Measurements from ENCODE around the gene UBE2I.
"Not testable (repeated sequence)": the region's sequence is repeated elsewhere in the genome, so short reads cannot be mapped to it uniquely, and the experiment has no call there.

The UBE2I gene

DNA sequence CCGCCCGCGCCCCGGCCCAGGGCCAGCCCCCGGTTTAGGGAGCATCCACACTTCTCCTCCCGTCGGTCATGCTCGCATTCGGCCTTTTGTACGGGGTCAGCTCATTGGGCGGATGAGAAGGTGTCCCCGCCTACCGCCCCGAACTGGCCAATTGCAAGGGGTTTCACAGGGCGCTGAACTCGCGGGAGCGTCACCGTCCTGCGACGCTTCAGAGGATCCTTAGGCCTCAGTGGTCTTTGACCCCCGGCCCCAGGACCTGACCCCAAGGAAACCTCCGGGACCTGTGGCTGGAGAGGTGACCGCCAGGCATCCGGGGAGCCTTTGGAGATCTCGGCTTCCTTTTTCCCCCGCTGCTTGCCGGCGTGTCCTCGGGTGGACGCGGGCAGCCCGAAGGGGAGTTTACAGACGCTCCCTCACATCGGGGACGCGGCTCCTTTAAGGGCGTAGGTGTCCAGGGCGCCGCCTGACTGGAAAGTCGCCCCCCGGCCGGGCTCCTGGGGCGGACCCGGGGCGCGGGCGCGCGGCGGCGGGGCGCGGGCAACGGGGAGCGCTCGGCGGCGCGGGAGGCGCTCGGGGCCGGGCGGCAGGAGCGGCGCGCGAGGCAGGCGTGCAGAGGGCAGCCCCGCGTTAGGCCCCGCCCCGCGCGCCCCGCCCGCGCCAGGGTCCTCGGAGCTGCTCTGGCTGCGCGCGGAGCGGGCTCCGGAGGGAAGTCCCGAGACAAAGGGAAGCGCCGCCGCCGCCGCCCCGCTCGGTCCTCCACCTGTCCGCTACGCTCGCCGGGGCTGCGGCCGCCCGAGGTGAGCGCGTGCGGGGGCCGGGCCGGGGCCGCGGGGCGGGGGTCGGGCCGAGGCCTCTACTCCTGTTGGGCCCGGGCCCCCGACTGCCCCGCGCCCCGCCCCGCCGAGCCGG, at the start of gene UBE2I:
TSS of gene UBE2I (plus strand) at position 660 of the 909 bp plus-strand sequence. CDS start 4,395 bp downstream, outside the sequence.
- TF ChIP-seq POLR2A (IDR thresholded peaks at IDR 0.05; ENCODE audit: low read depth, low read length), result peak; percentile 41
- DNase-seq (ENCODE audit: insufficient read length, low spot score) (peak; percentile 90), FAIRE-seq (peak; percentile 30)

DNA sequence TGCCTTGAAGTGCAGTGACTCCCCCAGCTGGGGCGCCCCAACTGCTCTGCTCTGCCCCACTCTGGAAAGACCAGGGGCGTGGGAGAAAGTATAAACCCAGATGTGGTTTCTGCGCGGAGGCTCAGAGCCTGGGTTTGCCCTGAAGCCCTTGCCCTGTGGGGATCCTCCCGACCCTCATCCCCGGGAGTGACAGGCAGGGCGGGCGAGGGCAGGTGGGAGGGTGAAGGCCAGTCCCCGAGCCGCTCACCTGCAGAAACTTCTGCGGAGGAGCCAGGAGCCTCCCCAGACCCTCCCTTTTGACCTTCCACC, 49.7 kb upstream of the UBE2I start:
- no peak for FAIRE-seq
- DNase-seq (ENCODE audit: insufficient read length, low spot score), result no peak
- no peak for TF ChIP-seq POLR2A (IDR thresholded peaks at IDR 0.05; ENCODE audit: low read depth, low read length)

DNA sequence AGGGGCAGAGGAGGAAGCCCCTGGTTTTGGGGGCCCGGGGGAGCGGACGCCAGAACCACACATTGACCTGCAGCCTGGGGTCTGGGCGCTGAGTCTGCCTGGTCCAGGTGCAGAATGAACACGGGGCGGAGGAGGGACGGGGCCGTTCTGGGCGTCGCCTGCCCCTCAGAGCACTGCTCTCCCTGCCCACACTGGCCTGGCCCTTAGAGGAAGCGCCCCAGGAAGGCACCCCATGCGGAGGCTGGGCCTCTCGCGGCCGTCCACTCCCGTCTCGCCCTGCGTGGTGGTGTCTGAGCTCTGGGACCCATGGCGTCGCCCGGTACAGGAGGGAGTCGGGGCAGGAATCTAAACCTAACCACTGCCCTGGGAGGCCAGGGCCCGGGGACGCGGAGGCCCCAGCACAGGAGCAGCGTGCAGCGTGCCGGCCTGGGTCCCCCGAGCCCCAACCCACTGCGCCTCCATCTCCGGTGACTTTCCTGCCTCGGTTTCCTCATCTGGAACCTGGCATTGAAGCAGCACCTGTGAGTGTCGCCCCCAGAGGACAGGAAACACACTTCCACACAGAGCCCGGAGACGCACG, 49.2 kb upstream of the UBE2I start:
- DNase-seq (ENCODE audit: insufficient read length, low spot score) (no peak), FAIRE-seq (no peak)
- TF ChIP-seq POLR2A (IDR thresholded peaks at IDR 0.05; ENCODE audit: low read depth, low read length), result no peak

DNA sequence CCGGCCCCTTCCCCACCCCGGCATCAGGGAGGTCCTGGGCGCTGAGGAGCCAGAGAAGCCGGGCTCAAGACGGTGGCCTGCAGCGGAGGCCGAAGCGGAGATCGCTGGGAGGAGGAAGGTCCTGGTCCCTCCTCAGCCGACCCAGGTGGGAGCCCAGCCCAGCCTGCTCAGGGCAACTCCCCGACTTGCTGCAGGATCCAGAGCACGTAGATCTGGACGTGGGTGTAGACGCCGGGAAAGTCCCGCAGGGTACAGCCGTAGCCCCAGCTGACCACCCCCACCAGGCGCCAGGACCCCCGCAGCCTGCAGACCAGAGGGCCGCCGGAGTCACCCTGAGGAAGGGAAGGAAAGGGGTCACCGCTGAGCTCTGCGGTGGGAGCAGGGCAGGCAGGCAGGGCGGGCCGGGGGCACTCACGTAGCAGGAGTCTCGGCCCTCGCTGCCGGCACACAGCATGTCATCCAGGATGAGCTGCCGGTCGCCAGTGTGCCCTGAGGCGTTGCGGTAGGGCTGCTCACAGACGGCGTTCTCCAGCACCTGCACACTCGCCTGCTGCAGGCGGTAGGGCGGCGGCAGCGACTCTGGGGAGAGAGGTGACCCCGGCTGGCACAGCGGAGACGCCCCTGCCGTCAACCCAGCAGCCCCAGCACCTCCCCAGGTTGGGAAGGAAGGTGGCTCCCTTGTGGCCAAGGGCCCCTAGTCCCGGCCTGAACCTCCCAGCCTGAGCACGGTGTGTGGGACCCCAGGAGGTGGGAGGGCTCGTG, 48.1 kb upstream of the UBE2I start:
- no peak for TF ChIP-seq POLR2A (IDR thresholded peaks at IDR 0.05; ENCODE audit: low read depth, low read length)
- DNase-seq (ENCODE audit: insufficient read length, low spot score), result no peak
- no peak for FAIRE-seq

DNA sequence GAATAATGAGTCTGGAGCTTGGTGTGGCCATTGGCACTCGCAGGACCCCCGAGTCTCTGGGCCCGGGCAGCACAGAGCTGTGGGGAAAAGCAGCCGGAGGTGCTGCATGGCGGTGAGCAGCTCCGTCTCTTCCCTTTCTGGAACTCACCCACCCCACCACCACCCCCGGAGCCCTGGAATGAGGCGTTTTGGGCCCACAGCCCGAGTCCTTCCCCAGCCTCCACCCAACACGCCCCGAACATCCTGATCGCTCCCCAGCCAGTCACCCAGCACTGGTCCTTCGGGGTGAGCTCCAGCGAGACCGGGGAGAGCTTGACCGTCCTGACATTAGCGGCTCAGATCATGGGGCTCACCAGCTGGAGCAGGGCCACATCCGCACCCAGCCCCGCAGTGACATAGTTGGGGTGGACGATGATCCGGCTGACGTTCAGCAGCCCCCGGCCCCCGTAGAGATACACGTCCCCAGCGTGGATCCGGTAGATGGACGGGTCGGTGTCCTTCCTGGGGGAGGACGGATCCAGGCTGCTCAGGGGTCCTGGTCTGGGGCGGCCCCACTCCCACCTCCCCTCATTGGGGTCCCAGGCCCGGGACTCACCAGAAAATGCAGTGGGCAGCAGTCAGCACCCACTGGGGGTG, 47.1 kb upstream of the UBE2I start:
- no peak for DNase-seq (ENCODE audit: insufficient read length, low spot score)
- FAIRE-seq, result no peak
- TF ChIP-seq POLR2A (IDR thresholded peaks at IDR 0.05; ENCODE audit: low read depth, low read length), result no peak

DNA sequence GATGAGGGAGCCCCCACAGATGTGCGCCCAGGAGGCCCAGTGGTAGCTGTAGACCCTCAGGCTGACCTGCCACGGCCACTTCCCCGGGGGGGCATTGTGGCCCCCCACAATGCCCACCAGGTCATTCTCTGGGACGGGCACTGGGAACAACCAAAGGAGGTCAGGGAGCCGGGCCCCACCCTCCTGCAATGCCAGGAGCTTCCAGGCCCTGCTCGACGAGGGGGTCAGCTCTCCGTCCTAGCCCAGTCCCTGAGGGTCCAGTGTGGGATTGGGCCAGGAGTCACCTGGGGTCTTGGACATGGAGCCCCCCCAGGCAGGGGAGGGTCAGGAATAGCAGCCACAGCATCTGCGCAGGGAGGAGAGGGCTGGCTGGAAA, 46.6 kb upstream of the UBE2I start:
- DNase-seq (ENCODE audit: insufficient read length, low spot score) (no peak), FAIRE-seq (no peak)
- no peak for TF ChIP-seq POLR2A (IDR thresholded peaks at IDR 0.05; ENCODE audit: low read depth, low read length)

DNA sequence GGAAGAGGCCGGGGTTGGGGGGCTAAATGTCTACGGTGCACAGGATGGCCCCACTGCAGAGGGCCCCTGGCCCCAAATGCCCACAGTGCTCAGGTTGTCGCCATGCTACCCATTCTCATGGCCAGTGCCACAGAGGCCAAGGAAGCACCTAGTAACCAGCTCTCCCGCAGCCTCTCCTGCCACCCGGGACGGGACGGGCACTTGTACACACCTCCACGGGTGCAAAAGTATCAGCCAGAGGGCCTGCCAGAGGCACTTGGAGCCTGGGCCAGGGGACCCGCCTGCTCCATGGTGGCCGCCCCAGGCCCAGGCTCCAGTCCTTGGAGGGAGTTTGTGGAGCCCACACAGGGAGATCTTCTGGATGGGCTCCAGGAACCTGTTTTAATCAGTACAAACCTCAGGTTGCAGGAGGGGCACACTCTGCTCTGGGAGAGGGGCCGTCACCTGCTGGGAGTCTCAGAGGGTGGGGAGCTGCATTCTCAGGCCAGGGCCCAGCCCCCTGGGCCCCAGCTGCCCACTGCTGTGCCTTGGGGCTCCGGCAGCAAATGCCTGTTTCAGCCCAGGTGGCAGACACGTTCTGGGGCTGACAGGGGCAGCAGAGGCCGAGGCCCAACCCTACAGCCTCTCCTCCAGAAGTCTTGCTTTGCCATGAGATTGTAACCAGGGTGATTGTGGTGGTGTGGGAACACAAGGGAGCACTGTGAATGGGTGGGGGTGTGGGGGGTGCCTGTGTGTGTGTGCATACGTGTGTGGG, 45.7 kb upstream of the UBE2I start:
- no peak for TF ChIP-seq POLR2A (IDR thresholded peaks at IDR 0.05; ENCODE audit: low read depth, low read length)
- DNase-seq (ENCODE audit: insufficient read length, low spot score) (no peak), FAIRE-seq (no peak)

DNA sequence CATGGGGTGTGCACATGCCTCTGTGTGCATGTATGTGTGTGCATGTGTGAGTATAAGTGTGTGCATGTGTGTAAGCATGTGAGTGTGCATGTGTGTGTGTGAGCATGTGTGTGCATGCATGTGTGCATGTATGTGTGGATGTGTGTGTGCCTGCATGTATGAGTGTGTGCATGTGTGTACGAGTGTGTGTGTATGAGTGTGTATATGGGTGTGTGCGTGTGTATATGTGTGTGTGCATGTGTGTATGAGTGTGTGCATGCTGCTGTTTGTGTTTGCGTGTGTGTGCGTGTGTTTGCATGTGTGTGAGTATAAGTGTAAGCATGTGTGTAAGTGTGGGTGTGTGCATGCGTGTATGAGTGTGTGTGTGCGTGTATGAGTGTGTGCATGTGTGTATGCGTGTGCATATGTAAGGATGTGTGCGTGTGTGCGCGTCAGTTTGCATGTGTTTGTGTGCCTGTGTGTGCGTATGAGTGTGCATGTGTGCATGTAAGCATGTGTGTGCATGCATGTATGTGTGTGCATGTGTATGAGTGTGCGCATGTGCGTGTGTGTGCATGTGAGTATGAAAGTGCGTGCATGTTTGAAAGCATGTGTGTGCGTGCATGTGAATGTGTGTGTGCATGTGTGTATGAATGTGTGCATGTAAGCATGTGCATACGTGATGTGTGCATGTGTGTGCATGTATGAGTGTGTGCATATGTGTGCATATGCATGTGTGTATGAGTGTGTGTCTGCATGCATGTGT, 44.9 kb upstream of the UBE2I start:
- TF ChIP-seq POLR2A (IDR thresholded peaks at IDR 0.05; ENCODE audit: low read depth, low read length), result no peak
- FAIRE-seq, result no peak
- no peak for DNase-seq (ENCODE audit: insufficient read length, low spot score)

DNA sequence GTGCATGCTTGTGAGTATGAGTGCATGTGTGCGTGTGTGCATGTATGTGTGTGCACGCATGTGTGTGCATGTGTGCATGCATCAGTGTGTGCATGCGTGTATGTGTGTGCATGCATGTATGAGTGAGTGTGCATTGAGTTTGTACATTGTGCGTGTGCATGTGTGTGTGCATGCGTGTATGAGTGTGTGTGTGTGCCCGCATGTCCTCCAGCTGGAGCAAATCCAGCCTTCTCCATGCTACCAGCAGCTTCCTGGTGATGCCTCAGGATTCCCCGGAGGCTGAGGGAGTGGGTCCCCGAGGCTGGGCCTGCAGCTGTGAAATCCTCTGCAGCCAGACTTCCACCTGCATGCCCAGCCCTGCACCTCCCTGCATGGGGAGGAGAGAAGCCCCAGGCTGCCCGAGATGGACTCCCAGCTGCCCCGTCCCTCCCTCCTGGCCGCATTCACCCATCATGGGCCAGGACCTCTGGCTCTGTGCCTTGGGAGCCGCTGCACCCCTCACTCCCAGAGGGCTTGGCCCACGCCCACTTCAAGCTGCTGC, 44.3 kb upstream of the UBE2I start:
- TF ChIP-seq POLR2A (IDR thresholded peaks at IDR 0.05; ENCODE audit: low read depth, low read length), result no peak
- FAIRE-seq (no peak), DNase-seq (ENCODE audit: insufficient read length, low spot score) (no peak)

DNA sequence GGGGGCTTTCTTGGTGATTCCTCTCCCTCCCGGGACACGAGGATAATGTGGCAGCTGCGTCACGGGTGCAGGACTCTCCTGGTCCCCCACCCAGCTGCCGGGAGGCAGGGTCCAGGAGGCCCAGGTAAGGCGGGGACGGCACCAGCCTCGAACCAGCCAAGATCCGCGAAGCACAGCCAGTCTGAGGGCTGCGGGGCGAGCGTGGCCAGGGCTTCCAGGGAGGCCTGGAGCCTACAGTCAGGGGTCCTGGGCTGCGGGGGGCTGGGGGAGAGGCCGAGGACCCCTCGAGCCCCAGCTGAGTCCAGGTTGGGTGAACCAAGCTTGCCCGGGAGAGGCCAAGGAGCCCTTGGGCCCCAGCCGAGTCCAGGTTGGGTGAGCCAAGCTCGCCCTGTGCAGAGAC, 43.6 kb upstream of the UBE2I start:
- no peak for TF ChIP-seq POLR2A (IDR thresholded peaks at IDR 0.05; ENCODE audit: low read depth, low read length)
- FAIRE-seq, result no peak

DNA sequence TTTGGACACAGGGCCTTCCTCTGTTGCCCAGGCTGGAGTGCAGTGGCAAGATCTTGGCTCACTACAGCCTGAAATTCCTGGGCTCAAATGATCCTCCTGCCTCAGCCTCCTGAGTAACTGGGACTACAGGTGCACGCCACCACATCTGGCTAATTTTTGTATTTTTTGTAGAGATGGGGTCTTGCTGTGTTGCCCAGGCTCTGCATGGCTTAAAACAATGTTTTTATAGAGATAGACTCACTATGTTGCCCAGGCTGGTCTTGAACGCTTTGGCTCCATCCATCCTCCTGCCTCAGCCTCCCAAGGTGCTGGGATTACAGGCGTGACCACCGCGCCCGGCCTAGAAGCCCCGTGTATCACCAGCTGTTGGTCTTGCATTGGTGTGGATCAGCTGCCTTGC, 40.0 kb upstream of the UBE2I start:
- DNase-seq (ENCODE audit: insufficient read length, low spot score); FAIRE-seq: not testable (repeated sequence)

More for the DNA sequence above, 43.6 kb upstream of the UBE2I start:
- DNase-seq (ENCODE audit: insufficient read length, low spot score), result no peak

DNA sequence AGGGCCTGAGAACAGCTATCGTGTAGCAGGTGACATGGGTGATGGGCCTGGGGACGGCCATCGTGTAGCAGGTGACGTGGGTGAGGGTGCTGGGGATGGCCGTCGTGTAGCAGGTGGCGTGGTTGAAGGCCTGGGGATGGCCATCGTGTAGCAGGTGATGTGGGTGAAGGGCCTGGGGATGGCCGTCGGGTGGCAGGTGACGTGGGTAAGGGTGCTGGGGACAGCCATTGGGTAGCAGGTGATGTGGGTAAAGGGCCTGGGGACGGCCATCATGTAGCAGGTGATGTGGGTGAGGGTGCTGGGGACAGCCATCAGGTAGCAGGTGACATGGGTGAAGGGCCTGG, 38.1 kb upstream of the UBE2I start:
- FAIRE-seq (no peak), DNase-seq (ENCODE audit: insufficient read length, low spot score) (no peak)
- TF ChIP-seq POLR2A (IDR thresholded peaks at IDR 0.05; ENCODE audit: low read depth, low read length), result no peak

DNA sequence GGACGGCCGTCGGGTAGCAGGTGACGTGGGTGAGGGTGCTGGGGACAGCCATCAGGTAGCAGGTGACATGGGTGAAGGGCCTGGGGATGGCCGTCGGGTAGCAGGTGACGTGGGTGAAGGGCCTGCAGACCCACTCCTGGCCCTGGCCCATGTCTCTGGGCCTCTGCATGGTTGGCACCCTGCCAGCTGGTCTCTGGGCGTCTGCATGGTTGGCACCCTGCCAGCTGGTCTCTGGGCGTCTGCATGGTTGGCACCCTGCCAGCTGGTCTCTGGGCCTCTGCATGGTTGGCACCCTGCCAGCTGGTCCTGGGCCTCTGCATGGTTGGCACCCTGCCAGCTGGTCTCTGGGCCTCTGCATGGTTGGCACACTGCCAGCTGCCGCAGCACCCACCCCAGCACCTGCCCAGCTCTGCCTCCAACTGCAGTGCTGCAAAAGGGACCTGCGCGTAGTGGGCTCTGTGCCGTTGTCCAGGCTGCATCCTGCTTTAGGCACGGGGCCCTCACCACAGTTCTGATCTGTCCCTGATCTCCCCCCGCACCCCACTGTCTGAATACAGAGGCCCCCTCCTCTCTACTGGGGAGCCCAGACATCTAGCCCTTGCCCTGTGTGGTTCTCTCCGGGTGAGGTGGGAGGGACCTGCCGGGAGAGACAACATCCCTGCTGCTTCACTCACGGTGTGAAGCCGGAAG, 37.6 kb upstream of the UBE2I start:
- DNase-seq (ENCODE audit: insufficient read length, low spot score); FAIRE-seq: not testable (repeated sequence)
